Adrenal gland (tissue), 12 donors: ENCODE results near the gene RYR3. TPM values are rescaled to one million over a fixed set of nuclear protein-coding genes. Genes with fewer than 3 reads are reported as not detected.

Source experiments
- DNase-seq, 7 donors: peaks; one replicate each; pipeline ENCODE4 v3.0.0-alpha.2; 2019 to 2020
- H3K27ac ChIP-seq, 5 donors: fragments of 200-600 bp; sonication (generic) in 4 of 5; 1 replicate in 3 of 5; 2 replicates in 2 of 5; pipeline versions ENCODE4 v1.5.1 to v1.8.0; 2016 to 2020; ENCODE audit warnings: mild to moderate bottlenecking in 1 of 5
- H3K27me3 ChIP-seq: fragments of 200-600 bp; 2 replicates; pipeline ENCODE4 v1.8.0; 2021
- H3K36me3 ChIP-seq, 2 donors: fragments of 200-600 bp; replicated peaks in 1 of 2; 1 replicate in 1 of 2; 2 replicates in 1 of 2; pipeline versions ENCODE4 v1.5.1 to v1.8.0; 2018 to 2022
- H3K4me1 ChIP-seq, 2 donors: fragments of 200-600 bp; replicated peaks in 1 of 2; 1 replicate in 1 of 2; 2 replicates in 1 of 2; pipeline versions ENCODE4 v1.5.1 to v1.8.0; 2018 to 2021
- H3K4me3 ChIP-seq, 4 donors: fragments of 200-600 bp; sonication (generic) in 3 of 4; one replicate each; pipeline ENCODE4 v1.5.1; 2016 to 2018
- H3K9me3 ChIP-seq, 3 donors: fragments of 200-600 bp; sonication (generic) in 1 of 3; replicated peaks in 1 of 3; 1 replicate in 2 of 3; 2 replicates in 1 of 3; pipeline versions ENCODE4 v1.5.1 to v1.8.0; 2016 to 2021
- POLR2A ChIP-seq, 2 donors: fragments of 450-650 bp; IDR thresholded peaks; one replicate each; pipeline ENCODE4 v1.6.1; 2017; ENCODE audit warnings: antibody characterized with exemption in 2 of 2, mild to moderate bottlenecking in 2 of 2, moderate library complexity in 1 of 2
- WGBS, 4 donors: extraction: QIAGEN DNeasy Blood & Tissue Kit in 2 of 4; methylation state at CpG; one replicate each; pipeline versions ENCODE4 v1.1.5 to v1.1.7; 2013 to 2017; 5-methylcytosine and 5-hydroxymethylcytosine counted together
- intact Hi-C, 2 donors: fragments of 100-400 bp; cut with DNase I; formaldehyde crosslinking; loops; one replicate each; pipeline versions ENCODE4 v1.14.1 to v1.15.0; 2022 to 2023
- polyA plus RNA-seq, 3 donors: library from polyadenylated mRNA; stranded (reverse); fragments of 200-250 nt in 2 of 3; fragments of 350-450 nt in 1 of 3; fragmentation: Illumina TruSeq in 1 of 3; extraction: RNeasy Lipid Tissue Mini Kit (QIAGEN cat#74804) in 1 of 3; gene quantifications; one replicate each; pipeline ENCODE4 v1.2.3, GENCODE V29; 2013 to 2014
- total RNA-seq, 9 donors: library from RNA; depleted of rRNA in 4 of 9; stranded (reverse); fragments of >200 nt in 4 of 9; fragments of 120-200 nt in 1 of 9; fragmentation: NEBNext Ultra II Directional in 1 of 9; extraction: Animal tissue kit (Norgen Biotek cat#: 25700) in 1 of 9; gene quantifications; one replicate each; pipeline versions ENCODE4 v1.1.0 to v1.2.4, GENCODE V29; 2013 to 2023
- TF ChIP-seq, protein P1 (sequence below), 6 experiments: fragments of 450-650 bp in 4 of 6; fragments of 200-600 bp in 2 of 6; sonication (generic) in 1 of 6; IDR thresholded peaks; 1 replicate in 5 of 6; 2 replicates in 1 of 6; pipeline versions ENCODE4 v1.5.1 to v1.8.0; 2016 to 2021; ENCODE audit warnings: antibody characterized with exemption in 6 of 6, mild to moderate bottlenecking in 2 of 6, moderate library complexity in 1 of 6
- donor health status: healthy with polysubstance abuse.
- donor health status: Bipolar disorder and iron deficiency.
- donor health status: DM: yes; HTN: yes; CAD: no.
- donor health status: DM: no; HTN: no; CAD: no.
- donor health status: DM: no; HTN: no; CAD: no.
- donor health status: DM: yes; HTN: yes; CAD: no.

RYR3 gene
- total and polyA plus RNA-seq, 12 donors = 0.32 to 60.7 (median 3.4) TPM

DNA sequence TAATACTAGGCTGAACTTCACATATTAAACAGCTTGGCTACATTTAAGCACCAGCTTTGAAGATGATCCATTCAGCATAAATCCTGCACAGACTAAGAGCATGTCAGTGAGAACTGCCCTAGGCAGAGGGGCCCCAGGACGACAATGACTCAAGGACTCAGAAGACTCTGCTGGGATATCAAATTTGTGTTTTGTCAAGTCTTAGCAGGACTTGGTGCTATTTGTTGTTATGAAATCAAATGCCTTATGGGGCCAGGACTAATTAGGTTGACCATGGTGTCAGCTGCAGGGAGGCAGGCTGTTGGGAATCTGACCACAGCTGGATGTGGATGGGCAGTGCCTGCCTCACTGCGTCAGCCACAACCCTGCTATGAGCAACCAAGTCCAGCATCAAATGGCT, 91.8 kb downstream of the RYR3 start:
- WGBS, 4 donors = 52 to 63% (median 58%) methylated on average over 2 of the region's 2 CpGs
- intact Hi-C loops = no loop called here
- H3K4me3 ChIP-seq = no peak overlapping the region
- H3K4me1 ChIP-seq = no peaks in the 10 kb centered on the region
- H3K27ac ChIP-seq = no peak overlapping the region
- H3K9me3 ChIP-seq = no peaks in the 10 kb centered on the region
- no peaks in the 10 kb centered on the region for H3K27me3 ChIP-seq
- no peaks in the 10 kb centered on the region for H3K36me3 ChIP-seq
- DNase-seq = no peak
- TF ChIP-seq, protein P1, sequence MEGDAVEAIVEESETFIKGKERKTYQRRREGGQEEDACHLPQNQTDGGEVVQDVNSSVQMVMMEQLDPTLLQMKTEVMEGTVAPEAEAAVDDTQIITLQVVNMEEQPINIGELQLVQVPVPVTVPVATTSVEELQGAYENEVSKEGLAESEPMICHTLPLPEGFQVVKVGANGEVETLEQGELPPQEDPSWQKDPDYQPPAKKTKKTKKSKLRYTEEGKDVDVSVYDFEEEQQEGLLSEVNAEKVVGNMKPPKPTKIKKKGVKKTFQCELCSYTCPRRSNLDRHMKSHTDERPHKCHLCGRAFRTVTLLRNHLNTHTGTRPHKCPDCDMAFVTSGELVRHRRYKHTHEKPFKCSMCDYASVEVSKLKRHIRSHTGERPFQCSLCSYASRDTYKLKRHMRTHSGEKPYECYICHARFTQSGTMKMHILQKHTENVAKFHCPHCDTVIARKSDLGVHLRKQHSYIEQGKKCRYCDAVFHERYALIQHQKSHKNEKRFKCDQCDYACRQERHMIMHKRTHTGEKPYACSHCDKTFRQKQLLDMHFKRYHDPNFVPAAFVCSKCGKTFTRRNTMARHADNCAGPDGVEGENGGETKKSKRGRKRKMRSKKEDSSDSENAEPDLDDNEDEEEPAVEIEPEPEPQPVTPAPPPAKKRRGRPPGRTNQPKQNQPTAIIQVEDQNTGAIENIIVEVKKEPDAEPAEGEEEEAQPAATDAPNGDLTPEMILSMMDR (IDR thresholded peaks at IDR 0.05) = no peak
- TF ChIP-seq POLR2A (IDR thresholded peaks at IDR 0.05) = no peak

DNA sequence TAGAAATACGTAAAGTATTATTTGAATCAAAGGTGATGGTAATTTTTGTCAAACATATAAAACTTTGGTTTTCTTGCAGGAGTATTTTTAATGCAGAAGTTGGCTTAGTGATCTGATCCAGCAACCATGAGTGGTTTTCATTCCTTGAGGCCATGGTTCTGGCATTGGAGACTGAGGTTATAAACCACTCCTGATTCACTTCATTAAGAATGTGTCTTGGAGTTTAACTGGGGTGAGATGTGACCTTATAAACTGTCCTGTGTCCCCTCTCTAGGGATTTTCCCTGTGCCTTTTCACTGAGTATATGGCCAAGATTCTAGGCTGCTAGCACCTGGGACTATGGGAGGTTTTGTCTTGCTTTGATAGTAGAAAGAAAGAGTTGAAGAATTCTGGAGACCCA, 94.3 kb downstream of the RYR3 start:
- no peak for TF ChIP-seq POLR2A (IDR thresholded peaks at IDR 0.05)
- TF ChIP-seq, protein P1 (IDR thresholded peaks at IDR 0.05) = no peak
- H3K9me3 ChIP-seq = no peaks in the 10 kb centered on the region
- no peaks in the 10 kb centered on the region for H3K4me1 ChIP-seq
- H3K4me3 ChIP-seq = no peak overlapping the region
- intact Hi-C loops = no loop called here
- H3K27ac ChIP-seq = no peak overlapping the region
- no peaks in the 10 kb centered on the region for H3K36me3 ChIP-seq
- no peak for DNase-seq
- 79 to 91% (median 85%) methylated on average over 1 of the region's 1 CpG for WGBS, 4 donors
- no peaks in the 10 kb centered on the region for H3K27me3 ChIP-seq

GRCh38 chr15:33411596-33412540, 101.1 kb downstream of the RYR3 start:
- Histone ChIP-seq H3K27me3 (no peaks in the 10 kb centered on the region), H3K36me3 (no peaks in the 10 kb centered on the region), H3K9me3 (no peaks in the 10 kb centered on the region), H3K27ac (no peak overlapping the region), H3K4me3 (no peak overlapping the region), H3K4me1 (no peaks in the 10 kb centered on the region)
- intact Hi-C loops = no loop called here
- DNase-seq = no peak
- TF ChIP-seq, protein P1 (IDR thresholded peaks at IDR 0.05) = no peak
- no peak for TF ChIP-seq POLR2A (IDR thresholded peaks at IDR 0.05)
- WGBS, 4 donors = 66 to 78% (median 73%) methylated on average over 5 to 7 of the region's 7 CpGs

GRCh38 chr15:33419701-33420100, 108.9 kb downstream of the RYR3 start:
- WGBS, 4 donors = 61 to 70% (median 65%) methylated on average over 4 of the region's 4 CpGs
- intact Hi-C loops = no loop called here
- H3K4me1 ChIP-seq = no peaks in the 10 kb centered on the region
- no peak for TF ChIP-seq POLR2A (IDR thresholded peaks at IDR 0.05)
- TF ChIP-seq, protein P1 (IDR thresholded peaks at IDR 0.05) = no peak
- H3K4me3 ChIP-seq = no peak overlapping the region
- H3K27me3 ChIP-seq = no peaks in the 10 kb centered on the region
- H3K9me3 ChIP-seq = no peaks in the 10 kb centered on the region
- no peak for DNase-seq
- no peak overlapping the region for H3K27ac ChIP-seq
- H3K36me3 ChIP-seq = no peaks in the 10 kb centered on the region
